Body of pancreas (tissue), 4 donors: ENCODE measurements around the gene NRG4.

Source experiments
- CTCF ChIP-seq, 7 experiments: fragments of 450-650 bp in 4 of 7; fragments of 200-600 bp in 3 of 7; sonication (generic) in 3 of 7; IDR thresholded peaks; one replicate each; pipeline ENCODE4 v1.5.1; 2016 to 2019; ENCODE audit warnings: antibody characterized with exemption in 7 of 7
- POLR2A ChIP-seq, 3 donors: fragments of 450-650 bp; IDR thresholded peaks; one replicate each; pipeline ENCODE4 v1.6.1; 2016; ENCODE audit warnings: antibody characterized with exemption in 3 of 3, mild to moderate bottlenecking in 2 of 3

GRCh38 chr15:75982468-75982867 lies 29.8 kb downstream of the NRG4 start:
- TF ChIP-seq CTCF (IDR thresholded peaks at IDR 0.05) (no peak), POLR2A (IDR thresholded peaks at IDR 0.05) (no peak)
